SK-N-SH (cell line): ENCODE results near the gene MINK1. TPM values are rescaled to one million over a fixed set of nuclear protein-coding genes. Genes with fewer than 3 reads are reported as not detected.
A peak's percentile ranks its signal among the peaks of the same experiment; 100 is the strongest.

ENCODE experiments used
- CTCF ChIA-PET: fragments of 300-600, 350-600 bp; formaldehyde crosslinking; extraction: SDS; loops from one replicate; lab custom pipeline; 2021; lab: Yijun Ruan, JAX
- POLR2A ChIA-PET: fragments of 350-600 bp; sonication (Branson Sonifier 250); formaldehyde crosslinking; extraction: SDS; loops from one replicate; lab custom pipeline; 2020; ENCODE audit warnings: antibody characterized with exemption, inconsistent platforms; lab: Yijun Ruan, JAX
- DNase-seq: peaks from one replicate; pipeline ENCODE4 v3.0.0; 2012
- H2AFZ ChIP-seq: fragments of 200-600 bp; sonication (generic); 2 replicates; pipeline ENCODE4 v1.8.1; 2016; ENCODE audit warnings: antibody characterized with exemption, mild to moderate bottlenecking, low read depth
- H3F3A ChIP-seq: fragments of 200-600 bp; sonication (generic); replicated peaks from 2 replicates; pipeline ENCODE3; 2016; ENCODE audit warnings: antibody characterized with exemption, mild to moderate bottlenecking; ENCODE audit not compliant: insufficient read depth
- H3K27ac ChIP-seq, 2 experiments: fragments of 200-500 bp in 1 of 2; fragments of 200-600 bp in 1 of 2; sonication (Bioruptor generic) in 1 of 2; sonication (generic), shearing (Covaris generic) in 1 of 2; 2 replicates each; pipeline versions ENCODE4 v1.5.1 to v1.6.1; 2014 to 2016; ENCODE audit warnings: low read depth in 2 of 2, inconsistent platforms in 1 of 2, low read length in 1 of 2, mild to moderate bottlenecking in 1 of 2, mixed read lengths in 1 of 2
- H3K27me3 ChIP-seq: fragments of 200-600 bp; sonication (generic), shearing (Covaris generic); 2 replicates; pipeline ENCODE4 v1.6.1; 2016; ENCODE audit warnings: mixed run types; ENCODE audit not compliant: insufficient read depth
- H3K36me3 ChIP-seq, 2 experiments: fragments of 200-500 bp in 1 of 2; fragments of 200-600 bp in 1 of 2; sonication (Bioruptor generic) in 1 of 2; sonication (generic) in 1 of 2; replicated peaks in 1 of 2; 2 replicates each; pipeline versions ENCODE3 to v1.5.1; 2014 to 2016; ENCODE audit warnings: low read length in 1 of 2, mild to moderate bottlenecking in 1 of 2; ENCODE audit not compliant: insufficient read depth in 2 of 2, control insufficient read depth in 1 of 2
- H3K4me1 ChIP-seq, 2 experiments: fragments of 200-500 bp in 1 of 2; fragments of 200-600 bp in 1 of 2; sonication (Bioruptor generic) in 1 of 2; sonication (generic), shearing (Covaris generic) in 1 of 2; 2 replicates each; pipeline versions ENCODE4 v1.5.1 to v1.6.1; 2014 to 2016; ENCODE audit warnings: low read depth in 1 of 2, low read length in 1 of 2, mixed run types in 1 of 2; ENCODE audit not compliant: insufficient read depth in 2 of 2, control insufficient read depth in 1 of 2
- H3K4me2 ChIP-seq: fragments of 200-600 bp; sonication (generic), shearing (Covaris generic); 2 replicates; pipeline ENCODE4 v1.6.1; 2017; ENCODE audit warnings: mixed run types
- H3K4me3 ChIP-seq, 2 experiments: fragments of 200-500 bp in 1 of 2; fragments of 200-600 bp in 1 of 2; sonication (Bioruptor generic) in 1 of 2; sonication (generic), shearing (Covaris generic) in 1 of 2; 2 replicates each; pipeline versions ENCODE4 v1.5.1 to v1.8.1; 2014 to 2016; ENCODE audit warnings: low read depth in 2 of 2, inconsistent platforms in 1 of 2, low read length in 1 of 2, mild to moderate bottlenecking in 1 of 2, mixed read lengths in 1 of 2, moderate library complexity in 1 of 2
- H3K79me2 ChIP-seq: fragments of 200-600 bp; sonication (generic); 2 replicates; pipeline ENCODE4 v1.8.1; 2017; ENCODE audit warnings: mild to moderate bottlenecking; ENCODE audit not compliant: insufficient read depth
- H3K9ac ChIP-seq: fragments of 200-600 bp; sonication (generic); 2 replicates; pipeline ENCODE4 v1.6.1; 2017; ENCODE audit warnings: mixed run types
- H3K9me2 ChIP-seq: fragments of 200-600 bp; sonication (generic); 2 replicates; pipeline ENCODE4 v1.6.1; 2017; ENCODE audit warnings: mixed run types
- H3K9me3 ChIP-seq: fragments of 200-600 bp; sonication (generic); 2 replicates; pipeline ENCODE4 v1.6.1; 2017; ENCODE audit warnings: mixed run types, mild to moderate bottlenecking, moderate library complexity
- H4K20me1 ChIP-seq: fragments of 200-600 bp; sonication (generic); 2 replicates; pipeline ENCODE4 v1.6.1; 2017; ENCODE audit warnings: mild to moderate bottlenecking, mixed run types; ENCODE audit not compliant: insufficient read depth
- CHD2 ChIP-seq: fragments of 150-350 bp; IDR thresholded peaks from 2 replicates; pipeline ENCODE4 v1.6.1; 2018; ENCODE audit warnings: low read length; ENCODE audit not compliant: partially characterized antibody
- CTCF ChIP-seq: fragments of 200-600 bp; sonication (generic); IDR thresholded peaks from 2 replicates; pipeline ENCODE4 v1.6.1; 2017; ENCODE audit warnings: antibody characterized with exemption, mild to moderate bottlenecking, moderate library complexity
- GABPA ChIP-seq: IDR thresholded peaks from 2 replicates; pipeline ENCODE4 v1.4.0; 2012; ENCODE audit warnings: low read depth, mild to moderate bottlenecking
- MAX ChIP-seq: IDR thresholded peaks from 2 replicates; pipeline ENCODE4 v1.4.0; 2012; ENCODE audit warnings: low read depth
- MXI1 ChIP-seq: IDR thresholded peaks from 2 replicates; pipeline ENCODE4 v1.6.1; 2012; ENCODE audit warnings: mild to moderate bottlenecking, low read depth, low read length, improper control_type of control experiment
- NFIC ChIP-seq: IDR thresholded peaks from 2 replicates; pipeline ENCODE4 v1.4.0; 2012; ENCODE audit warnings: borderline replicate concordance
- ZBTB33 ChIP-seq: IDR thresholded peaks from 2 replicates; pipeline ENCODE4 v1.4.0; 2012; ENCODE audit warnings: low read depth, borderline replicate concordance
- WGBS: methylation state at CpG from one replicate; pipeline ENCODE4 v1.1.6; 2017; ENCODE audit warnings: low lambda C conversion rate; 5-methylcytosine and 5-hydroxymethylcytosine counted together
- polyA plus RNA-seq, 3 experiments: library from polyadenylated mRNA; depleted of rRNA; stranded (reverse); fragments of >200 nt; gene quantifications; 2 replicates each; pipeline ENCODE4 v1.2.3, GENCODE V29; 2012

MINK1 gene
- polyA plus RNA-seq, 1 of the 3 experiments (the other 2 are of a cell fraction), result 64.7 TPM

GRCh38 chr17:4852567-4853207 lies 19.5 kb downstream of the MINK1 start:
- 0 out of 2 replicates have a peak, but pooled peaks have one; percentile 44 for TF ChIP-seq NFIC
- TF ChIP-seq ZBTB33, result no peak
- H3K79me2 ChIP-seq, result peaks cover 51% of the 10 kb centered on the region
- ChIA-PET CTCF (no interaction called here), POLR2A (no interaction called here)
- no peak overlapping the region for H2AFZ ChIP-seq
- peaks cover 13% of the 10 kb centered on the region for H3F3A ChIP-seq
- H3K4me2 ChIP-seq, result 0 out of 2 replicates have a peak overlapping the region, but pooled peaks have one; percentile 3
- no peak overlapping the region for H3K4me3 ChIP-seq
- H3K27ac ChIP-seq, result peak overlapping the region in 1 of 2 experiments; percentile 64; a peak in 2 of 4 replicates
- H3K9me2 ChIP-seq, result no peaks in the 10 kb centered on the region
- no peaks in the 10 kb centered on the region for H3K27me3 ChIP-seq
- H3K9me3 ChIP-seq, result no peaks in the 10 kb centered on the region
- H3K4me1 ChIP-seq, result peaks cover 11 to 35% of the 10 kb centered on the region in 2 experiments; a peak in 3 of 4 replicates
- peak; percentile 48 for DNase-seq
- no peak overlapping the region for H3K9ac ChIP-seq
- H3K36me3 ChIP-seq, result no peaks in the 10 kb centered on the region
- H4K20me1 ChIP-seq, result peaks cover 31% of the 10 kb centered on the region

GRCh38 chr17:4853208-4853671 lies 20.1 kb downstream of the MINK1 start:
- H3K4me2 ChIP-seq, result no peak overlapping the region
- peaks cover 26% of the 10 kb centered on the region for H4K20me1 ChIP-seq
- peak overlapping the region in 1 of 2 experiments; percentile 24; a peak in 1 of 4 replicates for H3K27ac ChIP-seq
- peaks cover 13% of the 10 kb centered on the region for H3F3A ChIP-seq
- peaks cover 16 to 40% of the 10 kb centered on the region in 2 experiments for H3K4me1 ChIP-seq
- TF ChIP-seq CHD2 (no peak), CTCF (no peak), MXI1 (no peak), MAX (no peak), NFIC (no peak), GABPA (no peak)
- no peaks in the 10 kb centered on the region for H3K9me2 ChIP-seq
- peaks cover 47% of the 10 kb centered on the region for H3K79me2 ChIP-seq
- H3K9ac ChIP-seq, result no peak overlapping the region
- no peak for DNase-seq
- no peaks in the 10 kb centered on the region for H3K27me3 ChIP-seq
- no peaks in the 10 kb centered on the region for H3K36me3 ChIP-seq
- POLR2A ChIA-PET, result no interaction called here
- no peak overlapping the region for H2AFZ ChIP-seq
- no peaks in the 10 kb centered on the region for H3K9me3 ChIP-seq
- CTCF ChIA-PET, result no interaction called here
- 100% methylated on average over 2 of the region's 2 CpGs for WGBS
- no peak overlapping the region for H3K4me3 ChIP-seq
